ENCODE measurements around the gene INPP5A. TPM values are rescaled to one million over a fixed set of nuclear protein-coding genes. Genes with fewer than 3 reads are reported as not detected.

The INPP5A gene
- total RNA-seq, 1 donor from 2014 or later, result 14.2 TPM

DNA sequence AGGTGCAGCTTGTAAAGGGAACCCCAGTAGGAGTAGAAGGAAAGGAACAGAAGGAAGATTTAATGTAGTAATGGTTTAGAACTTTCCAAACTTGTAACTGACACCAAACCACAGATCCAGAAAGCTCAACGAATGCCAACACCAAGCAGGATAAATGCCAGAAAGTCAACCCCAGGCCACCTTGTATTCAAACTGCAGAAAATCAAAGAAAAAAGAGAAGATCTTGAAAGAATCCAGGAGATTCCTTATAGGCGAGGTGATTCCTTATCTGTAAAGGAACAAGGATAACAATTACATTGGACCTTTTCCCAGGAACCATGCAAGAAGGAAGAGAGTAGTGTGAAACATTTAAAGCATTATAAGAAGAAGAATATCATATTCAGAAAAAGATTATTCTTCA, 154.7 kb downstream of the INPP5A start:
- no peaks in the 10 kb centered on the region for H3K27me3 ChIP-seq
- Mint-ChIP-seq H3K4me1 (peaks cover 6% of the 10 kb centered on the region), H3K9me3 (peaks cover 16% of the 10 kb centered on the region), H3K27me3 (ENCODE audit: insufficient read depth, low read depth) (no peaks in the 10 kb centered on the region), H3K27ac (no peak overlapping the region), H3K4me3 (no peak overlapping the region), H3K36me3 (peaks cover 8% of the 10 kb centered on the region)
- no peaks in the 10 kb centered on the region for H3K36me3 ChIP-seq
- H3K79me2 ChIP-seq (ENCODE audit: low read depth), result no peaks in the 10 kb centered on the region
- H3K4me1 ChIP-seq, result no peaks in the 10 kb centered on the region
- TF ChIP-seq EZH2 (IDR thresholded peaks at IDR 0.05) (no peak), EZH2phosphoT487 (IDR thresholded peaks at IDR 0.05) (no peak)
- TF ChIP-seq, protein P1, sequence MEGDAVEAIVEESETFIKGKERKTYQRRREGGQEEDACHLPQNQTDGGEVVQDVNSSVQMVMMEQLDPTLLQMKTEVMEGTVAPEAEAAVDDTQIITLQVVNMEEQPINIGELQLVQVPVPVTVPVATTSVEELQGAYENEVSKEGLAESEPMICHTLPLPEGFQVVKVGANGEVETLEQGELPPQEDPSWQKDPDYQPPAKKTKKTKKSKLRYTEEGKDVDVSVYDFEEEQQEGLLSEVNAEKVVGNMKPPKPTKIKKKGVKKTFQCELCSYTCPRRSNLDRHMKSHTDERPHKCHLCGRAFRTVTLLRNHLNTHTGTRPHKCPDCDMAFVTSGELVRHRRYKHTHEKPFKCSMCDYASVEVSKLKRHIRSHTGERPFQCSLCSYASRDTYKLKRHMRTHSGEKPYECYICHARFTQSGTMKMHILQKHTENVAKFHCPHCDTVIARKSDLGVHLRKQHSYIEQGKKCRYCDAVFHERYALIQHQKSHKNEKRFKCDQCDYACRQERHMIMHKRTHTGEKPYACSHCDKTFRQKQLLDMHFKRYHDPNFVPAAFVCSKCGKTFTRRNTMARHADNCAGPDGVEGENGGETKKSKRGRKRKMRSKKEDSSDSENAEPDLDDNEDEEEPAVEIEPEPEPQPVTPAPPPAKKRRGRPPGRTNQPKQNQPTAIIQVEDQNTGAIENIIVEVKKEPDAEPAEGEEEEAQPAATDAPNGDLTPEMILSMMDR (IDR thresholded peaks at IDR 0.05), result no peak
- no peaks in the 10 kb centered on the region for H4K20me1 ChIP-seq (ENCODE audit: low read depth)
- H3K27ac ChIP-seq, result no peak overlapping the region
- H2AFZ ChIP-seq (replicated peaks), result no peak overlapping the region
- DNase-seq (ENCODE audit: low spot score), result no peak
- no peaks in the 10 kb centered on the region for H3F3A ChIP-seq (ENCODE audit: low read depth)
- H3K4me2 ChIP-seq, result no peak overlapping the region
- H3K4me3 ChIP-seq, result no peak overlapping the region
- no peaks in the 10 kb centered on the region for H3K9me3 ChIP-seq (ENCODE audit: low read depth)
- no peak overlapping the region for H3K9ac ChIP-seq

GRCh38 chr10:132693676-132694075, 156.1 kb downstream of the INPP5A start:
- peaks cover 8% of the 10 kb centered on the region for H3K36me3 Mint-ChIP-seq
- H3K4me1 Mint-ChIP-seq, result peaks cover under 1% of the 10 kb centered on the region
- no peaks in the 10 kb centered on the region for H3F3A ChIP-seq (ENCODE audit: low read depth)
- no peaks in the 10 kb centered on the region for H4K20me1 ChIP-seq (ENCODE audit: low read depth)
- H3K27ac ChIP-seq, result no peak overlapping the region
- H3K4me1 ChIP-seq, result no peaks in the 10 kb centered on the region
- H3K9ac ChIP-seq, result no peak overlapping the region
- H3K79me2 ChIP-seq (ENCODE audit: low read depth), result no peaks in the 10 kb centered on the region
- H2AFZ ChIP-seq (replicated peaks), result no peak overlapping the region
- no peaks in the 10 kb centered on the region for H3K27me3 ChIP-seq
- TF ChIP-seq EZH2phosphoT487 (IDR thresholded peaks at IDR 0.05) (no peak), EZH2 (IDR thresholded peaks at IDR 0.05) (no peak)
- TF ChIP-seq, protein P1 (IDR thresholded peaks at IDR 0.05), result no peak
- no peak overlapping the region for H3K4me3 ChIP-seq
- H3K27ac Mint-ChIP-seq, result no peak overlapping the region
- H3K9me3 ChIP-seq (ENCODE audit: low read depth), result no peaks in the 10 kb centered on the region
- DNase-seq (ENCODE audit: low spot score), result no peak
- H3K36me3 ChIP-seq, result no peaks in the 10 kb centered on the region
- H3K27me3 Mint-ChIP-seq (ENCODE audit: insufficient read depth, low read depth), result no peaks in the 10 kb centered on the region
- no peak overlapping the region for H3K4me2 ChIP-seq
- peaks cover 16% of the 10 kb centered on the region for H3K9me3 Mint-ChIP-seq
- no peak overlapping the region for H3K4me3 Mint-ChIP-seq

DNA sequence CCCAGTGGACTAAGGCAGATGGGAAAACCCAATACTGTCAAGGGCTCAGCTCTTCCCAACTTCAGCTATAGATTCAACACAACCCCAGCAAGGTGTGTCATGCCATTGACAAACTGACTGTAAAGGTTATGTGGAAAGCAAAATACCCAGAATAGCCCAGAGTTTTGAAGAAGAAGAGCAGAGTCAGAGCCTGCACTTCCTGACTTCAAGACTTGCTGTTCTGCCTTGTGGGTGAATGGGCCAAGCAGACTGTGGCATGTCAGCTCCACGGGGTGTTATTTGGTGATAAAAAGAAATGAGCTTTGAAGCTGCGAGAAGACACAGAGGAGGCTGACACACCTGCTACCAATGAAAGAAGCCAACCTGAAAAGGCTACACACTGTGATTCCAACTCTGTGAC, 158.6 kb downstream of the INPP5A start:
- Histone ChIP-seq H3K9ac (no peak overlapping the region), H3K4me2 (no peak overlapping the region), H2AFZ (replicated peaks) (no peak overlapping the region), H4K20me1 (ENCODE audit: low read depth) (peaks cover 11% of the 10 kb centered on the region), H3K27me3 (no peaks in the 10 kb centered on the region), H3K36me3 (no peaks in the 10 kb centered on the region), H3K4me1 (no peaks in the 10 kb centered on the region), H3K79me2 (ENCODE audit: low read depth) (no peaks in the 10 kb centered on the region), H3K9me3 (ENCODE audit: low read depth) (no peaks in the 10 kb centered on the region), H3F3A (ENCODE audit: low read depth) (no peaks in the 10 kb centered on the region), H3K27ac (no peak overlapping the region), H3K4me3 (no peak overlapping the region)
- TF ChIP-seq EZH2phosphoT487 (IDR thresholded peaks at IDR 0.05) (no peak), EZH2 (IDR thresholded peaks at IDR 0.05) (no peak)
- TF ChIP-seq, protein P1 (IDR thresholded peaks at IDR 0.05), result no peak
- no peak for DNase-seq (ENCODE audit: low spot score)
- H3K36me3 Mint-ChIP-seq, result peaks cover 4% of the 10 kb centered on the region
- no peaks in the 10 kb centered on the region for H3K27me3 Mint-ChIP-seq (ENCODE audit: insufficient read depth, low read depth)
- H3K4me3 Mint-ChIP-seq, result no peak overlapping the region
- no peak overlapping the region for H3K27ac Mint-ChIP-seq
- peaks cover 8% of the 10 kb centered on the region for H3K4me1 Mint-ChIP-seq
- peaks cover 16% of the 10 kb centered on the region for H3K9me3 Mint-ChIP-seq
